Ascending aorta (tissue), 2 donors: ENCODE results near the gene MX2. TPM values are rescaled to one million over a fixed set of nuclear protein-coding genes. Genes with fewer than 3 reads are reported as not detected.

Experiments used
- DNase-seq, 2 donors: peaks; one replicate each; pipeline ENCODE4 v3.0.0-alpha.2; 2019; ENCODE audit warnings: low spot score in 2 of 2
- H3K27ac ChIP-seq, 2 donors: fragments of 200-600 bp; sonication (generic); one replicate each; pipeline ENCODE4 v1.5.1; 2016 to 2017; ENCODE audit warnings: mild to moderate bottlenecking in 1 of 2
- H3K27me3 ChIP-seq: fragments of 200-600 bp; sonication (generic); one replicate; pipeline ENCODE4 v1.5.1; 2017
- H3K36me3 ChIP-seq, 2 donors: fragments of 200-600 bp; sonication (generic); one replicate each; pipeline ENCODE4 v1.5.1; 2016
- H3K4me1 ChIP-seq, 2 donors: fragments of 200-600 bp; sonication (generic); one replicate each; pipeline ENCODE4 v1.5.1; 2016 to 2017; ENCODE audit warnings: mild to moderate bottlenecking in 1 of 2
- H3K4me3 ChIP-seq, 2 donors: fragments of 200-600 bp; sonication (generic); one replicate each; pipeline ENCODE4 v1.5.1; 2016 to 2017; ENCODE audit warnings: mild to moderate bottlenecking in 1 of 2
- H3K9me3 ChIP-seq, 2 donors: fragments of 200-600 bp; sonication (generic); one replicate each; pipeline ENCODE4 v1.5.1; 2016
- intact Hi-C: fragments of 100-400 bp; cut with DNase I; formaldehyde crosslinking; loops from one replicate; pipeline ENCODE4 v1.15.1; 2023
- total RNA-seq: library from RNA; depleted of rRNA; stranded (reverse); fragments of >200 nt; gene quantifications from one replicate; pipeline ENCODE4 v1.1.0, GENCODE V29; 2016
- TF ChIP-seq, protein P1 (sequence below), 3 experiments: fragments of 200-600 bp in 2 of 3; fragments of 450-650 bp in 1 of 3; sonication (generic) in 2 of 3; IDR thresholded peaks; one replicate each; pipeline ENCODE4 v1.5.1; 2016 to 2019; ENCODE audit warnings: antibody characterized with exemption in 3 of 3, mild to moderate bottlenecking in 1 of 3, moderate library complexity in 1 of 3

Gene MX2
- total RNA-seq, 1 donor from 2014 or later = 9.7 TPM

DNA sequence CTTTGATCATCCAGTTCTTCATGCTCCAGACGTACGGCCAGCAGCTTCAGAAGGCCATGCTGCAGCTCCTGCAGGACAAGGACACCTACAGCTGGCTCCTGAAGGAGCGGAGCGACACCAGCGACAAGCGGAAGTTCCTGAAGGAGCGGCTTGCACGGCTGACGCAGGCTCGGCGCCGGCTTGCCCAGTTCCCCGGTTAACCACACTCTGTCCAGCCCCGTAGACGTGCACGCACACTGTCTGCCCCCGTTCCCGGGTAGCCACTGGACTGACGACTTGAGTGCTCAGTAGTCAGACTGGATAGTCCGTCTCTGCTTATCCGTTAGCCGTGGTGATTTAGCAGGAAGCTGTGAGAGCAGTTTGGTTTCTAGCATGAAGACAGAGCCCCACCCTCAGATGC is 96.7 kb downstream of the MX2 start:
- no peaks in the 10 kb centered on the region for H3K4me1 ChIP-seq
- intact Hi-C loops = no loop called here
- TF ChIP-seq, protein P1, sequence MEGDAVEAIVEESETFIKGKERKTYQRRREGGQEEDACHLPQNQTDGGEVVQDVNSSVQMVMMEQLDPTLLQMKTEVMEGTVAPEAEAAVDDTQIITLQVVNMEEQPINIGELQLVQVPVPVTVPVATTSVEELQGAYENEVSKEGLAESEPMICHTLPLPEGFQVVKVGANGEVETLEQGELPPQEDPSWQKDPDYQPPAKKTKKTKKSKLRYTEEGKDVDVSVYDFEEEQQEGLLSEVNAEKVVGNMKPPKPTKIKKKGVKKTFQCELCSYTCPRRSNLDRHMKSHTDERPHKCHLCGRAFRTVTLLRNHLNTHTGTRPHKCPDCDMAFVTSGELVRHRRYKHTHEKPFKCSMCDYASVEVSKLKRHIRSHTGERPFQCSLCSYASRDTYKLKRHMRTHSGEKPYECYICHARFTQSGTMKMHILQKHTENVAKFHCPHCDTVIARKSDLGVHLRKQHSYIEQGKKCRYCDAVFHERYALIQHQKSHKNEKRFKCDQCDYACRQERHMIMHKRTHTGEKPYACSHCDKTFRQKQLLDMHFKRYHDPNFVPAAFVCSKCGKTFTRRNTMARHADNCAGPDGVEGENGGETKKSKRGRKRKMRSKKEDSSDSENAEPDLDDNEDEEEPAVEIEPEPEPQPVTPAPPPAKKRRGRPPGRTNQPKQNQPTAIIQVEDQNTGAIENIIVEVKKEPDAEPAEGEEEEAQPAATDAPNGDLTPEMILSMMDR (IDR thresholded peaks at IDR 0.05) = no peak
- peak in 1 of 2 donors; percentile 50 for DNase-seq
- H3K9me3 ChIP-seq = no peaks in the 10 kb centered on the region
- no peak overlapping the region for H3K4me3 ChIP-seq
- H3K27ac ChIP-seq = no peak overlapping the region
- peaks cover 21 to 43% of the 10 kb centered on the region in 2 donors for H3K36me3 ChIP-seq
- H3K27me3 ChIP-seq = no peaks in the 10 kb centered on the region

Other genes starting within 250 kb of the MX2 start
- gene BACE2, start 193.9 kb upstream of the MX2 start, total RNA-seq = 151 TPM
- not detected for gene FAM3B, start 45.2 kb upstream of the MX2 start, total RNA-seq
- gene MX1, start 64.2 kb downstream of the MX2 start, total RNA-seq = 82.5 TPM
- gene TMPRSS2, start 146.1 kb downstream of the MX2 start, total RNA-seq = not detected